ENCODE measurements around the gene ARHGAP21. TPM values are rescaled to one million over a fixed set of nuclear protein-coding genes. Genes with fewer than 3 reads are reported as not detected.

ARHGAP21 gene
- polyA plus RNA-seq, 1 donor (not counting 4 experiments of a cell fraction or from before 2014, with no cell fraction given) = 78.5 TPM

DNA sequence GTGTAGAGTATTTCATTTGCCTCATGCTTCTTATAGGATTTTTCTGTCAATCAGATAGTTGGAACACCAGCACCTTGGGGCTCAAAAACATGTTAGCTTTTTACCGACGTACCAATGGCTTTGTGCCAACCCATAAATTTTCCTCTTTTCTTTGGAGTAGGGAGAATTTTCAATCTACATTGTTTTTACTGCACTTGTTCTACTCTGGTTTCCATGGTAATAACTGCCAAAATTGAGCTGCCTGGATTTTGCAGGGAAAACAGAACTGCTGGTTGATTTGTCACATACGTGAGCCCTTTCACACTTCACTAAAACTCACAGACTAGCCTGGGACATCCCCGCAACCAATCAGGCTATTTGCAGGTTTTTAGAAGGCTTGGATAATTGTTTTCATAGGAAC is 189.7 kb downstream of the ARHGAP21 start:
- dilution Hi-C loops (cut with MboI; ENCODE audit: extremely low pct_ligation_motif_present, low sequenced_read_pairs) = no loop called here
- H3K27ac ChIP-seq (ENCODE audit: control insufficient read depth, insufficient read depth, low read length) = no peak overlapping the region
- no peaks in the 10 kb centered on the region for H3K79me2 ChIP-seq (ENCODE audit: control insufficient read depth, insufficient read depth, low read length)
- no peak overlapping the region for H2AFZ ChIP-seq (ENCODE audit: control insufficient read depth, low read length)
- no peak for TF ChIP-seq EZH2 (IDR thresholded peaks at IDR 0.05; ENCODE audit: low read length)
- TF ChIP-seq, protein P1, sequence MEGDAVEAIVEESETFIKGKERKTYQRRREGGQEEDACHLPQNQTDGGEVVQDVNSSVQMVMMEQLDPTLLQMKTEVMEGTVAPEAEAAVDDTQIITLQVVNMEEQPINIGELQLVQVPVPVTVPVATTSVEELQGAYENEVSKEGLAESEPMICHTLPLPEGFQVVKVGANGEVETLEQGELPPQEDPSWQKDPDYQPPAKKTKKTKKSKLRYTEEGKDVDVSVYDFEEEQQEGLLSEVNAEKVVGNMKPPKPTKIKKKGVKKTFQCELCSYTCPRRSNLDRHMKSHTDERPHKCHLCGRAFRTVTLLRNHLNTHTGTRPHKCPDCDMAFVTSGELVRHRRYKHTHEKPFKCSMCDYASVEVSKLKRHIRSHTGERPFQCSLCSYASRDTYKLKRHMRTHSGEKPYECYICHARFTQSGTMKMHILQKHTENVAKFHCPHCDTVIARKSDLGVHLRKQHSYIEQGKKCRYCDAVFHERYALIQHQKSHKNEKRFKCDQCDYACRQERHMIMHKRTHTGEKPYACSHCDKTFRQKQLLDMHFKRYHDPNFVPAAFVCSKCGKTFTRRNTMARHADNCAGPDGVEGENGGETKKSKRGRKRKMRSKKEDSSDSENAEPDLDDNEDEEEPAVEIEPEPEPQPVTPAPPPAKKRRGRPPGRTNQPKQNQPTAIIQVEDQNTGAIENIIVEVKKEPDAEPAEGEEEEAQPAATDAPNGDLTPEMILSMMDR (optimal IDR thresholded peaks at IDR 0.05 in 1 of 3, IDR thresholded peaks at IDR 0.05 in 1 of 3, conservative IDR thresholded peaks at IDR 0.05 in 1 of 3; ENCODE audit: extremely low read depth in 1 of 3, insufficient read depth in 2 of 3, low read length in 3 of 3) = no peak
- H3K4me3 ChIP-seq (ENCODE audit: control insufficient read depth in 2 of 3, extremely low read depth in 1 of 3, insufficient read depth in 2 of 3, low read depth in 1 of 3, low read length in 3 of 3) = no peak overlapping the region
- H3K9me3 ChIP-seq (ENCODE audit: control insufficient read depth, low read depth, low read length) = no peaks in the 10 kb centered on the region
- no peaks in the 10 kb centered on the region for H3K9me1 ChIP-seq (ENCODE audit: control insufficient read depth, extremely low read depth, insufficient read depth, low read length)
- H3K9ac ChIP-seq (ENCODE audit: control insufficient read depth, extremely low read depth, insufficient read depth, low read length) = no peak overlapping the region
- no peak overlapping the region for H3K4me2 ChIP-seq (ENCODE audit: control insufficient read depth, extremely low read depth, insufficient read depth, low read depth, low read length)
- no peaks in the 10 kb centered on the region for H3K27me3 ChIP-seq (ENCODE audit: control insufficient read depth, extremely low read depth, insufficient read depth, low read length)
- FAIRE-seq (no peak), DNase-seq (ENCODE audit: low read depth, low spot score) (no peak)
- peaks cover 9 to 29% of the 10 kb centered on the region in 2 experiments for H3K36me3 ChIP-seq (ENCODE audit: control insufficient read depth in 2 of 2, extremely low read depth in 1 of 2, insufficient read depth in 2 of 2, low read length in 2 of 2)
- no peaks in the 10 kb centered on the region for H3K4me1 ChIP-seq (ENCODE audit: control insufficient read depth, extremely low read depth, insufficient read depth, low read length)
- H4K20me1 ChIP-seq (ENCODE audit: control insufficient read depth, extremely low read depth, insufficient read depth, low read length) = no peaks in the 10 kb centered on the region

Small RNAs within 50 kb of the gene (small RNA-seq; reads per million reads assigned to genes)
- gene RNA5SP305 (ENCODE audit: insufficient read length in 3 of 3, low read depth in 3 of 3, low replicate concordance in 1 of 3) = 0 reads per million in 3 experiments

Other genes starting within 250 kb of the ARHGAP21 start
- gene PRTFDC1, start 228.7 kb upstream of the ARHGAP21 start, polyA plus RNA-seq = 1.4 to 2.2 TPM (median 1.8 TPM) in 3 replicates